NCI-H2227 (cell line): ENCODE data around the gene BRIX1.
A peak's percentile ranks its signal among the peaks of the same experiment; 100 is the strongest.

Experiments
- DNase-seq: peaks from one replicate; lab custom pipeline; 2025; ENCODE audit not compliant: unreplicated experiment; lab: John Stamatoyannopoulos, UW

Gene BRIX1

DNA sequence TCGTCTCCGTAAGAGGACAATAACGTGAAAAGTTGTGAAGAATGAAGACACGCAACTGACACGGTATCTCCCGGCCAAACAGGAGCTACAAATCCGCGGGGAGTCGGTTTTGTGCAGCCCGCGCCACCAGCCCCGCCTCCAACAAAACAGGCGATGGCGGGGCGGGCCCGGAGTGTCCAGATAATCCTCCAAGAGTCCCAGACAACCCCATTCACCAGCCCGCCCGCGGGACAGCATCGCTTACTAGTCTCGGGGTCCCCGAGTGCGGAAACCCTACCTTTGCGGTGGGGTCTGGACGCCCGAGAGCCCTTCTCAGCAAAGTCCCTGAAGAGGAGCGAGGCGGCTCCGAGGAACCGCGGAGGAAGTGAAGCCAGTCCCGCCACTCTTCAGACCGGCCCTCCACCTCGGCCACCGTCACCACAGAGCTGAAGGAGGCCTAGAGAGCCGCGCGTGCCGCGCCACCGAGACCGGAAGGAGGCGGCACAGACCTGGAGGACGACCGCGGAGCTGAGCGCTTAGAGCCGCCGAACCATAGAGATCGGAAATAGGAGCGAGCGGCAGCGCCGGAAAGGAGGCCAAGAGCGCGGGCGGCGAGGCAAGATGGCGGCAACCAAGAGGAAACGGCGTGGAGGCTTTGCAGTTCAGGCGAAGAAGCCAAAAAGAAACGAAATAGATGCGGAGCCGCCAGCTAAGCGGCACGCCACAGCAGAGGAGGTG is at the start of gene BRIX1, which contains the start of gene RAD1:
Gene BRIX1, plus strand, starts transcription at position 573 of the 717 bp plus-strand sequence. Its CDS starts 28 bp downstream, at position 601.
Gene RAD1, minus strand, starts transcription at position 366 of the 717 bp plus-strand sequence. CDS start 612 bp downstream, outside the sequence.
- peak; percentile 99 for DNase-seq

DNA sequence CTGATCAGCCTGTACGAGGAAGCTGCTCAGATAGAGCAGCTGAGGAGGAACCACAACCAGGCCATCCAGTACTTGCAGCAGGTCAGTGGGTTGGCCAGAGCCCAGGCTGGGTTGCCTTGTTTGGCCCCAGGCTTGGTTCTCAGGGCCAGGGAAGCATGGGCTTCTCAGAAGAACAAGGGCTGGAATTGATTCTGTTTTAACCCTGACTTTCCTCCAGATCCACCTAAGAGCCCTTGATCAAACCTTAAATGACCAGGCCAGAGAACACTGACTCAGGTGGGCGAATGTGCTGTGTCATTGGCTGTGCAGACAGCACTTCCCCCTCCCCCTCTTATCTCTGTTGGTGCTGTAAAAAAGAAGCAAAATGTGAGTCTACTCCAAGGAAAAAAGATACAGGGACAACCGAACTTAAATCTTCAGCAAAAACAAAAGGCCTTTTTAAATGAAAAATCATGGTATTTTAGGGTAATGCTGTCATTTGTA is 48.5 kb upstream of the BRIX1 start:
- DNase-seq, result no peak

- no peak for DNase-seq
These were observed 47.9 kb upstream of the BRIX1 start for GRCh38 chr5:34867660-34868059.

- no peak for DNase-seq
These were observed 46.7 kb upstream of the BRIX1 start for GRCh38 chr5:34868791-34869190.

GRCh38 chr5:34869256-34869655 is 46.3 kb upstream of the BRIX1 start:
- DNase-seq, result no peak

DNA sequence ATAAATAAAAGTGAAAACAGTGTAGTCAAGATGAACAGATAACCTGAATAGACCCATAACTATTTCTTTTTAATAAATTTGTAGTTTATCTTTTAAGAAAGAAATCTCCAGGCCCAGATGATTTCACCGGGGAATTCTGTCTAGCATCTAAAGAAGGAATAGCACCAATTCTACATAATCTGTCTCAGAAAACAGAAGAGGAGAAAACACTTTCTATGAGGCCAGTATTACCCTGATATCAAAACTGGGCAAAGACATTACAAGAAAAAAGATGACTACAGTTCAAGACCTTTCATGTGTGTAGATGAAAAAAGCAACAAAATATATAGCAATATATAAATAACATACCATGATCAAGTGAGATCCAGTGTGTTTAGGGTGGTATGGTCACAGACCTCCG is 45.1 kb upstream of the BRIX1 start:
- no peak for DNase-seq

- no peak for DNase-seq
These were observed 39.2 kb upstream of the BRIX1 start for GRCh38 chr5:34876275-34876674.

- DNase-seq, result no peak
These were observed 34.3 kb upstream of the BRIX1 start for GRCh38 chr5:34881246-34881645.

- DNase-seq, result no peak
These were observed 29.0 kb upstream of the BRIX1 start for GRCh38 chr5:34886392-34887119.

GRCh38 chr5:34889394-34889793 is 26.1 kb upstream of the BRIX1 start:
- DNase-seq, result no peak

- DNase-seq, result no peak
These were observed 23.5 kb upstream of the BRIX1 start for GRCh38 chr5:34891981-34892380.

DNA sequence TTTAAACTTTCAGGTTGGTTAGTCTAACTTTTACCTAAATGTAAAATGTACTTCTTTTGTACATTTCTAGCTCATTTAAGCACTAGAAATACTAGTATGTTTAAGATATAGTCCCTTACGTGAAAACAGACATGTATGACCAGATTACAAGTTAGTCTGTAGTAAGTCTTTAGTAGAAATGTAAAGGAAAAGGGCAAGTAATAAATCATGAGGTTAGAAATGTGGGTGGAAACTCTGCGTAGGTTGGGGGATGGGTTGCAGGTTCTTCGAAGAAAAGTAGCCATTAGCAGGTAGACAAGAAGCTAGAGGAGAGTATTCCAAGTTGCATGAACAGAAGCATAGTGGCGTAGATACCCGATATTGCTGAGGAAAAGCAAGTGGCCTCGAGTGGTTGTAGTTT is 23.1 kb upstream of the BRIX1 start:
- no peak for DNase-seq

GRCh38 chr5:34894716-34895115 is 20.8 kb upstream of the BRIX1 start:
- no peak for DNase-seq

DNA sequence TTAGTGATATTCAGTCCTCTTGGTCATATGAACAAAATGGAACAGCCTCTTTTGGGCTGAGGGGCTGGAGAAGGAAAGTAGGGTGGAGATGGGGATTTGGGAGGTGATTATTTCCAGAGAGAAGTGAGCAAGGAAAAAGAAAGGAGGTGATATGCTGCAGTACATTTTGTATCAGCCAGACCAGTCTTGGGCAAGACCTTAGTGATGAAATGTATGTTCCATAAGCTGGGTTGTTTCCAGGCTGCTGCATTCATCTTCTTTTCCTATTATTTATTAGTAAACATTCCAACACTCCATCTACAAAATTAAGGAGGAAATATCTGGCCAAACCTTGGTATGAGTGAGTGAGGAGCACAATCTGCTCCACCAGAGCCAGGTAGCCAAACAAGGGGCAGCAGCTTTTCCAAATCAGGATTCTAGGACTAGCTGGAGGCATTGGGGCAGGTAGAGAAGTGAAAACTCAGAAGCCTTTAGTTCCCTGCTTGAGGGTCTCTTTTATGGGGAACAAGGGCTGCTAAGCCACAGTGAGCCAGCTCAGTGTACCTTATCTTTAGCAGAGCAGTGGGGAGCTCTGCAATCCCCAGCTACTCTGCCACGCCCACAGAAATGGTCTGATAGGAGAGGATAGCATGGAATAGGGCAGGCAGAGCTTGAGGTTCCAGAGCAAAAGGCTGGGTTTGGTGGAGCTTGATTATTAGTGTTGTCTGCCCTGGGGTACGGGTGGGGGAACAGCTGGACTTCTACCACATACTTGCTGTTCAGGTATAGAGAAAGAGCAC is 19.7 kb upstream of the BRIX1 start:
- DNase-seq, result no peak

DNA sequence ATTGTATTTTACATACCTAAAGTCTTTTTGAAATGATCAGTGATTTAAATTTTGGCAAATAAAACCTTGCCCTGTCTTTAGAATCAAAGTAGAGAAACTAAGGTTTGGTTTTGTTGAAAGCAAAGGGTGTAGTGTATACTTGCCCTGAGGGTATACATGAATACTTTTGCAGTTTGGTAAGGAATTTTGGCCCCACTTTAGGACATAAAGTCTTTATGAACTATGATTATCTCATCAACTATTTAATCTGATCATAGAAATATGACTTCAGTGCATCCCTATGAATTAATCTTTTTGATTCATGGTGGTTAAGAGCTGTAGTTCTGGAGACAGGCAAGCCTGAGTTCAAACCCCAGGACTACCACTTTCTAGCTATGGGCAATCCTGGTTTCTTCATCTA is 17.9 kb upstream of the BRIX1 start:
- DNase-seq, result no peak

GRCh38 chr5:34898258-34898895 is 17.1 kb upstream of the BRIX1 start:
- DNase-seq, result peak; percentile 86

- DNase-seq, result no peak
These were observed 16.4 kb upstream of the BRIX1 start for GRCh38 chr5:34899066-34899465.

DNA sequence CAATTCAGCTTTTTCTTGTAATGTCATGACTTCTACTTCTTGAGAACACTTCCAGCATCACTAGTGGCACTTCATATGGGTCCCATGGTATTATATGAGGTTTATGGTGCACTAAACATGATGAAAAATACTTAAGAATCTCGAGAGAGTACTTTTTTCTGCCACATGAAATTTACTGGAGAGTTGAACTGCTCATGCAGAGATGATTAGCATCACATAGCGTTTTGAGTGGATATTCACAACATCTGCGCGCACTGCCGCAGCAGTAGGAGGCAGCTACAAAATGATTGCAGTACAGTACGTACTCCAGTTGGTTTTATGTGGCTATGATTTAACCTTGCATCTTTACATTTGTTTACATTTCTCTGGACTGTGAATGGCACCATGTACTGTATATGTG is 14.9 kb upstream of the BRIX1 start:
- peak; percentile 64 for DNase-seq

- no peak for DNase-seq
These were observed 12.3 kb upstream of the BRIX1 start for GRCh38 chr5:34903260-34903659.

GRCh38 chr5:34905564-34905963 is 9.9 kb upstream of the BRIX1 start:
- peak; percentile 23 for DNase-seq

- DNase-seq, result no peak
These were observed 2.4 kb upstream of the BRIX1 start for GRCh38 chr5:34913072-34913471.
